WI38 (cell line): ENCODE results near the gene TRIM7.

Source experiments
- H3K4me3 ChIP-seq: 2 replicates; pipeline ENCODE4 v1.5.1; 2011; ENCODE audit warnings: low read depth, mild to moderate bottlenecking, control low read depth, low read length
- CTCF ChIP-seq: IDR thresholded peaks from 2 replicates; pipeline ENCODE4 v1.5.1; 2012; ENCODE audit warnings: low read depth, mild to moderate bottlenecking, control low read depth, low read length

TRIM7 gene

GRCh38 chr5:181200816-181201215 is 4.2 kb downstream of the TRIM7 start:
- no peak overlapping the region for H3K4me3 ChIP-seq
- TF ChIP-seq CTCF = no peak

DNA sequence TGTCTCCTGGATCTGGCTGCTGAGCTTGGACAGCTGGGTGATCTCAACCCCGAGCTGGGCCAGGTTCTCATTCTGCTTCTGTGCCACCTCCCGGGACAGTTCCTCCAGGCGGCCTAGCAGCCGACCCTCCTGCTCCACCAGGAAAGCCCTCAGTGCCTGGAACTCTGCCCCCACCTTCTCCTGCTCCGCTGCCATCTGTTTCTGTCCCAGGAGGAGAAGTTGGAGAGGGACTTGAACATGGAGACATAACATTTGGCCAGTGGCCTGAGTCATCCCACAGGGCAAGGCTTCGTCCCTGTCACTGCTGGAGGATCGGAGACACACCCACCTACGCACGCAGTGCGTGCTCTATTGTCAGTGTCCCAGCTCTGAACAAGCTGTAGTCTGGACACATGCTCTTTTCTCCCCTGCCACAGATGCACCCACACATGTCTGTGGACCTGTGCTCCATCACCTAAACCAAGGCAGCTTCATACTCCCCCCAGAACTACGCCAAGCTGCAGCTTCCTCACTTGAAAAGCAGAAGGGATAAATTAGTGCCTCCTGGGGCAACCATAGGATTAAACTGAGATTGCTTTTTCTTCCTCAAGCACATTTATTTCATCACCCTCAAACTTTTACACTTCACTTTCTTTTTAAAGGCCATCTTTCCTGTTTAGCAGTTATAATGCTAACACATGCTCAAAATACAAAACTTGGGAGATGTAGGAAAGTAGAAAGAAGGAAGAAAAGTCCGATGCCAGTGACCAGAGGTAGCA is 4.9 kb downstream of the TRIM7 start:
- H3K4me3 ChIP-seq = no peak overlapping the region
- no peak for TF ChIP-seq CTCF

DNA sequence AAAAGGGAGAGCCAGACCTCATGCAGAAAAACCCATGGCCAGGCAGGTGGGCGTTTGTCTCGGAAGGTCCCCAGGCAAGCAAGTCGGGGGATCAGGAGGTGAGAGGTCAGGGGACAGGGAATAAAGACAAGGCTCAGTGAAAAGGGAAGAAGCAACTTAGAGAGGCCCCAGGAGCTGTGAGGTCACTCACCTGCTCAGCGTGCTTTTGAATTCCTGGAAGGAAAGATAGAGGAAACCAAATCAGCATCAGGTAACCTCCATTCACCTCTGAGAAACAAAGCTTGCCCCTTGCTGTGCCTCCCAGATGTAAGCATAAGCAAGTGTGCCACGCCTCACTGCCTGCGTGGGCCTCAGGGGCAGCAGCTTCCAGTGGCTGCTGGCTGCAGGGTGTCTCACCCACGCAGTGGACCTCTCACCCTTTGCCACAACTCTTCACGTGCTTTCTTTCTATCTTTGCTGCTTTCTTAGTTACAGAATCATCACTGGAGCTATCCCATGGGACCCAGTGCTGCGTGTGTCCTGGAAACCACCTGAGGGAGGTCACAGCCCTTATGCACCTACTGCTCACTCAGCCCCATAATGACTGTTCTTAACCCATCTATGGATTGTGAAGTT is 6.0 kb downstream of the TRIM7 start:
- H3K4me3 ChIP-seq = no peak overlapping the region
- TF ChIP-seq CTCF = no peak

DNA sequence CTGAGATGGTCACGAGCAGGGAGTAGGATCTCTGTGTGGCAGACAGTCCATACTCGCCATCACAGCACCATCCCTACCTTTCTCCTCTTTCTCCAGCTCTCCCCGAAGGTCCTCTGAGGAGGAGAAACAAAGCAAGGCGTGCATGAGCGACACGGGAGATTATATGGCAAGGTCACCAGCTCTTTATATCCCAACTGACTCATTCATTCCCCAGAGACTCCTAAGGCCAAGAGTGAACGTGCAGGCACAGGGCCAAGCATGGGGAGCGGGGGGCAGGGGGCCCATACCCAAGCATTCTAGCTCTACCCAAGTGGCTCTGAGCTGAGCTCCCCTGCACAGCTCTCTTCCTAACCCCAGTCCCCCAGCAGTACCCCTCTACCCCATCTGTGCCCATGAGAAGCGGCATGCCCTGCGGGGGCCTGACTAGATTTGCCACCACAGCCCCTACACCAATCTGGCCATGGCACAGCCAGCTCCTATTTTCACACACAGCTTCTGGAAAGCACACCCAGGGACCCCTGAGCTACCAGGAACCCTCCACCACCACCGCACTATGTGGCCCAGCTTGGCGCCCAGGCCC is 6.8 kb downstream of the TRIM7 start:
- no peak for TF ChIP-seq CTCF
- H3K4me3 ChIP-seq = no peak overlapping the region

- no peak for TF ChIP-seq CTCF
- H3K4me3 ChIP-seq = no peak overlapping the region
Observed at GRCh38 chr5:181197326-181197951, 7.6 kb downstream of the TRIM7 start.

DNA sequence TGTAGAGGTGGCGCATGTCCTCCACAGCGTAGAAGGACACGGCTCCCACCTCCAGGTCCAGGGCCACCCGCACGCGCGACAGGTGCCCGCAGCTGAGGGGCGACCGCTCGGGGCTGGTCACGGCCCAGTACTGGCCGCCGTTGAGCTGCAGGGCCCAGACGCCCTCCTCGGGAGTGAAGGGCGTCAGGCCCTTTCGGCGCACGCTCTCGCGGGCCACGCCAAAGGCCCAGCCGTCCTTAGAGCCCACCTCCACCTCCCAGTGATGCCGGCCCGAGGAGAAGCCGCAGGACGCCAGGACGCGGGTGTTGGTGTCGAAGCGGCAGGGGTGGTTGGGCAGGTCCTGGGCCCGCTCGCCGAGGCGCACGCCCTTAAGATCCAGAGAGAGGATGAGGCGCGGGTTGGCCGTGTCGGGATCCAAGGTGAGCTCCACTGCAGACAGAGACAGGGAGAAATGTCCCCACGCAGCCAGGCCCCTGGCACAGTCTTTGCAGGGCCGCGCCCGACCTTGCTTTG is 9.7 kb downstream of the TRIM7 start:
- H3K4me3 ChIP-seq = no peak overlapping the region

More for the DNA sequence above, 9.7 kb downstream of the TRIM7 start:
- TF ChIP-seq CTCF = no peak
